K562 (cell line): ENCODE measurements around the gene SHF. TPM values are rescaled to one million over a fixed set of nuclear protein-coding genes. Genes with fewer than 3 reads are reported as not detected.

ENCODE experiments used
- ATAC-seq: fragments of 200-7000 bp; cut with Tn5 transposase; 3 replicates; pipeline ENCODE4 v1.9.1; 2020; ENCODE audit warnings: moderate library complexity
- BruUV-seq: library from RNA; stranded (reverse); fragments of 400-500 nt; replicated peaks from 2 replicates; lab custom pipeline; 2021; lab: Mats Ljungman, UMichigan
- CTCF ChIA-PET: fragments of 300-600 bp; formaldehyde crosslinking; extraction: SDS; loops from one replicate; lab custom pipeline; 2021; ENCODE audit warnings: low intra/inter-chr PET ratio; lab: Yijun Ruan, JAX
- POLR2A ChIA-PET: fragments of 300-600, 350-650 bp; sonication (Branson Sonifier 250); formaldehyde crosslinking; extraction: SDS; loops from one replicate; lab custom pipeline; 2021; ENCODE audit warnings: antibody characterized with exemption, inconsistent platforms; lab: Yijun Ruan, JAX
- DNase-seq, 4 experiments: peaks; one replicate each; pipeline versions ENCODE4 v3.0.0 to v3.0.0-alpha.2; 2011 to 2018; ENCODE audit warnings: low spot score in 3 of 4, mixed read lengths in 3 of 4; ENCODE audit errors: extremely low read depth in 1 of 4
- FAIRE-seq: peaks from 2 replicates; lab custom pipeline; 2011; peaks lifted over from hg19 to GRCh38; lab: Jason Lieb, UNC
- H2AFZ ChIP-seq: 2 replicates; pipeline ENCODE4 v1.6.0; 2011; ENCODE audit warnings: low read depth, low read length, control low read depth, inconsistent platforms
- H3K27ac ChIP-seq: fragments of 200-600 bp; 3 replicates; pipeline ENCODE4 v1.8.0; 2011; ENCODE audit warnings: low read depth, mild to moderate bottlenecking, control low read depth, inconsistent platforms, low read length, moderate library complexity, mixed read lengths; ENCODE audit errors: extremely low read depth
- H3K27me3 ChIP-seq, 2 experiments: fragments of 300-600 bp in 1 of 2; 2 replicates in 1 of 2; 3 replicates in 1 of 2; pipeline versions ENCODE4 v1.6.0 to v1.8.0; 2011; ENCODE audit warnings: inconsistent platforms in 2 of 2, low read length in 2 of 2, mild to moderate bottlenecking in 1 of 2, mixed read lengths in 1 of 2, moderate library complexity in 1 of 2; ENCODE audit not compliant: control insufficient read depth in 2 of 2, insufficient read depth in 2 of 2
- H3K36me3 ChIP-seq: fragments of 300-600 bp; 3 replicates; pipeline ENCODE4 v1.8.0; 2011; ENCODE audit warnings: mild to moderate bottlenecking, low read length, inconsistent platforms; ENCODE audit not compliant: control insufficient read depth, insufficient read depth
- H3K4me1 ChIP-seq, 2 experiments: fragments of 200-600 bp in 1 of 2; replicated peaks in 1 of 2; 2 replicates in 1 of 2; 3 replicates in 1 of 2; pipeline versions ENCODE4 v1.5.1 to v1.8.0; 2011; ENCODE audit warnings: inconsistent platforms in 2 of 2, low read length in 2 of 2, mild to moderate bottlenecking in 1 of 2, mixed read lengths in 1 of 2, moderate library complexity in 1 of 2; ENCODE audit not compliant: control insufficient read depth in 2 of 2, insufficient read depth in 2 of 2
- H3K4me2 ChIP-seq: 2 replicates; pipeline ENCODE4 v1.6.1; 2011; ENCODE audit warnings: low read length, control low read depth, inconsistent platforms, mixed read lengths; ENCODE audit not compliant: insufficient read depth
- H3K4me3 ChIP-seq: fragments of 200-600 bp; sonication (generic), shearing (Covaris generic); 2 replicates; pipeline ENCODE4 v1.5.1; 2016; ENCODE audit warnings: control low read depth, inconsistent platforms
- H3K79me2 ChIP-seq: fragments of 200-600 bp; 3 replicates; pipeline ENCODE4 v1.8.0; 2011; ENCODE audit warnings: low read length, inconsistent platforms; ENCODE audit not compliant: control insufficient read depth, insufficient read depth
- H3K9ac ChIP-seq, 2 experiments: 2 replicates each; pipeline versions ENCODE4 v1.6.0 to v1.6.1; 2011; ENCODE audit warnings: low read depth in 2 of 2, low read length in 2 of 2, control low read depth in 1 of 2, inconsistent platforms in 1 of 2, mild to moderate bottlenecking in 1 of 2, mixed read lengths in 1 of 2; ENCODE audit not compliant: insufficient read depth in 1 of 2
- H3K9me1 ChIP-seq: one replicate; pipeline ENCODE4 v1.6.0; 2011; ENCODE audit warnings: inconsistent platforms, mild to moderate bottlenecking, low read length, moderate library complexity; ENCODE audit not compliant: control insufficient read depth, insufficient read depth
- H3K9me3 ChIP-seq: replicated peaks from 2 replicates; pipeline ENCODE4 v1.5.1; 2011; ENCODE audit warnings: low read depth, low read length, inconsistent platforms; ENCODE audit not compliant: control insufficient read depth, insufficient read depth
- H4K20me1 ChIP-seq: replicated peaks from 2 replicates; pipeline ENCODE4 v1.6.1; 2011; ENCODE audit warnings: low read length, inconsistent platforms, mixed read lengths; ENCODE audit not compliant: control insufficient read depth, insufficient read depth
- KDM2B ChIP-seq: fragments of 250-450 bp; sonication (Bioruptor Pico); IDR thresholded peaks from 2 replicates; pipeline ENCODE4 v1.8.0; 2021; ENCODE audit warnings: mild to moderate bottlenecking, moderate library complexity
- MTF1 ChIP-seq: fragments of 250-450 bp; sonication (Bioruptor Pico); IDR thresholded peaks from 2 replicates; pipeline ENCODE4 v1.9.0; 2021; ENCODE audit warnings: moderate library complexity, mild to moderate bottlenecking, inconsistent platforms, borderline replicate concordance
- NCOA1 ChIP-seq: fragments of 450-650 bp; IDR thresholded peaks from 2 replicates; pipeline ENCODE4 v1.6.1; 2016; ENCODE audit warnings: low read depth
- ZNF347 ChIP-seq: fragments of 450-650 bp; formaldehyde crosslinking; IDR thresholded peaks from 2 replicates; pipeline ENCODE4 v1.4.0; 2020; ENCODE audit warnings: low read depth, mild to moderate bottlenecking, moderate library complexity
- ZNF76 ChIP-seq: fragments of 250-450 bp; sonication (Bioruptor Pico); IDR thresholded peaks from 2 replicates; pipeline ENCODE4 v1.4.0; 2020; ENCODE audit warnings: mild to moderate bottlenecking, moderate library complexity, borderline replicate concordance
- WGBS: fragments of 100-300 bp; shearing (Covaris generic); methylation state at CpG from one replicate; pipeline ENCODE4 v1.1.6; 2016; ENCODE audit warnings: low coverage, mixed read lengths; ENCODE audit not compliant: insufficient coverage; ENCODE audit errors: missing lambda C conversion rate; 5-methylcytosine and 5-hydroxymethylcytosine counted together
- in situ Hi-C: fragments of 300-500 bp; cut with MboI; formaldehyde crosslinking; loops from 4 replicates; pipeline ENCODE4 v1.15.0; 2018; ENCODE audit warnings: inconsistent platforms, mixed read lengths
- intact Hi-C: fragments of 100-400 bp; cut with micrococcal nuclease; formaldehyde crosslinking; loops from 2 replicates; pipeline ENCODE4 v1.14.2; 2022
- polyA plus RNA-seq, 8 experiments: library from polyadenylated mRNA; depleted of rRNA in 4 of 8; stranded (reverse) in 5 of 8; unstranded in 3 of 8; fragments of >200 nt; fragmentation: Nextera tagmentation in 2 of 8; fragmentation: Illumina TruSeq in 1 of 8; extraction: Ambion mirVana in 2 of 8; extraction: Trizol in 1 of 8; gene quantifications; 2 replicates each; pipeline versions ENCODE4 v1.2.1 to v1.2.3, GENCODE V29; 2011 to 2014; ENCODE audit warnings: inconsistent platforms in 1 of 8, missing spikeins in 1 of 8
- total RNA-seq, 7 experiments: library from RNA; depleted of rRNA in 6 of 7; stranded (reverse); fragments of >200 nt in 6 of 7; fragmentation: Illumina TruSeq in 2 of 7; extraction: Trizol in 2 of 7; gene quantifications; 2 replicates each; pipeline versions ENCODE4 v1.2.1 to v1.2.3, GENCODE V29; 2011 to 2021; ENCODE audit warnings: low replicate concordance in 1 of 7

Gene SHF
- total and polyA plus RNA-seq, 9 of the 15 experiments (the other 6 are each of a cell fraction or from before 2014, with no cell fraction given): 0.51 to 2.2 (median 0.85) TPM; not detected in 2

- no peak for TF ChIP-seq MTF1
These were observed 40.2 kb downstream of the SHF start (continued) for GRCh38 chr15:45147606-45148005.

- no peak overlapping the region for H3K9ac ChIP-seq
- no peaks in the 10 kb centered on the region for H3K9me1 ChIP-seq
- WGBS: 3% methylated on average over 4 of the region's 4 CpGs
- no peak overlapping the region for H3K4me2 ChIP-seq
- H3K27me3 ChIP-seq: peaks cover 16 to 49% of the 10 kb centered on the region in 2 experiments
- no peak overlapping the region for H3K27ac ChIP-seq
- no peaks in the 10 kb centered on the region for H3K9me3 ChIP-seq
- no peaks in the 10 kb centered on the region for H3K79me2 ChIP-seq
- no peak overlapping the region for H3K4me3 ChIP-seq
- POLR2A ChIA-PET: interaction anchor here (0.7 to 1.3 kb wide), 3 partner anchors 16 to 42 kb away, joined by 3 to 4 read pairs (median 3); partner anchors contain the start of gene SHF
- no TSS peak for BruUV-seq
- CTCF ChIA-PET: no interaction called here
- H4K20me1 ChIP-seq: peaks cover 3% of the 10 kb centered on the region; the same call in 1 of the 2 replicates
- no peak overlapping the region for H2AFZ ChIP-seq
- peaks cover 0 to 3% of the 10 kb centered on the region in 2 experiments; a peak in 1 of 5 replicates for H3K4me1 ChIP-seq
- TF ChIP-seq ZNF347 (CRISPR knock-in tag): no peak
- TF ChIP-seq ZNF76: no peak
- no peak for TF ChIP-seq NCOA1
- TF ChIP-seq KDM2B (CRISPR knock-in tag): no peak
- TF ChIP-seq, all 486 proteins: peak for 0
- no peaks in the 10 kb centered on the region for H3K36me3 ChIP-seq
- intact Hi-C loops: no loop called here
- no peak for DNase-seq
- in situ Hi-C loops: no loop called here
- ATAC-seq: no peak
- no peak for FAIRE-seq
These were observed 41.4 kb downstream of the SHF start for GRCh38 chr15:45146405-45146804.
